ENCODE data around the gene CACNB2.
"Not testable (repeated sequence)": the region's sequence is repeated elsewhere in the genome, so short reads cannot be mapped to it uniquely, and the experiment has no call there.

The CACNB2 gene

DNA sequence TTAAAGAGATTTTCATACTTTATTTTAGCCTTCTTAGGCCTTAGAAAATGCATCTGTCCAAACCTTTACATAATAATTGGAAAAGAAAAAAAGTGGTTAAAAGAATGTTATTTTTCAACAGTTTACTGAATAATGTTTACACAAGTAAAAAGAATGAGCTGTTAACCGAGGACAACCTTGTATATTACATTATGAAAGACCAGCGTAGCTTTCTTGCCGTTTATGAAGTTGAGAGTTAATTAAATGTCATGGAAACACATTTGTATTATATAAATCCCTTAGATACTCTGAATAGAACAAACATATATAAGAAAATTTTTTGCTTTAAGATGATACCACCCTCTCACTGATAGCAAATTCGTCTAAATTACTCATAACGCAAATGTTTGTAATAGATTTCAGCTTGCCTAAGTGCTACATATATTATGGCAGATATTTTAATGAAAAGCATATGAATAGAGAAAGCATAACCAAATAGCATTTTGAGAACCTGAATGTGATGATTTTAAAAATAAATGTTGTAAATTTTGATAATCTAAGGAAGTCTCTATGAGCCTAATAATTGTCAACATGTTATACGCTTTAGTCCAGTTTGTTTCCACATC is 9.1 kb downstream of the CACNB2 start:
- no peak for DNase-seq

DNA sequence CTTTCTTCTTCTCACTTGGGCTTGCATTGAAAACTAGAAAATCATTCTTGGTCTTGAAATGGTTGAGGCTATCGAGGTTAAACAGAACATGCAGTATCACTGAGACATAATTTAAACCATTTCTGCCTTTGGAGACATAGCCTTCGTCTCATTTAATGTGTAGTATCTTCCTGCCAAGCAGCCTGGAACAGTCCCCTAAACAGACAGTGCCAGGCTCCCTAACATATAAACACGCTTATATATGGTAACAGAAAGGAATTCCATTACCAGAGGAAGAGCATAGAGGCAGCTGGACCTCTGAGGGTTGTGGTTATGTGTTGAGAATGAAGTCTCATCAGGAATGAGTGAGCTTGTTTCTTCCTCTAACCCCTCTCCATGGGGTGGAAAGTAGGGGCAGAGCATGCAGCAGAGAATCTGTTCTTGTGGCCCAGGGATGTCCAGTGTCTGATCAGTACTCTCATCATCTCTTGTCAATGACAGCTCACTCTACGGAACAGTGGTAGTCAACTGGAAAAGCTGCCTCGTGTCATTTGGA is 11.2 kb downstream of the CACNB2 start:
- DNase-seq = no peak

DNA sequence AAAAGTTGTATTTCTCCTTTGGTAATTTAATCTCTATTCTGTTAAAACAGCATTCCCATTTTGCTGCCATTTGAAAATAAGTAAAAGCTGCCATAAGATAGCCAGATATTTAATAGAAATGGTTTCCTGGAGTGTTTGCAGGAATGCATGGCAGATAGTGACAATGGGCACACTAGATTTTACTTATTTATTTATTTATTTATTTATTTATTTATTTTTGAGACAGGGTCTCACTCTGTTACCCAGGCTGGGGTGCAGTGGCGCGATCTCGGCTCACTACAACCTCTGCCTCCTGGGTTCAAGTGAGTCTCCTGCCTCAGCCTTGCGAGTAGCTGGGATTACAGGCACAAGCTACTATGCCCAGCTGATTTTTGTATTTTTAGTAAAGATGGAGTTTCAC is 13.2 kb downstream of the CACNB2 start:
- not testable (repeated sequence) for DNase-seq

DNA sequence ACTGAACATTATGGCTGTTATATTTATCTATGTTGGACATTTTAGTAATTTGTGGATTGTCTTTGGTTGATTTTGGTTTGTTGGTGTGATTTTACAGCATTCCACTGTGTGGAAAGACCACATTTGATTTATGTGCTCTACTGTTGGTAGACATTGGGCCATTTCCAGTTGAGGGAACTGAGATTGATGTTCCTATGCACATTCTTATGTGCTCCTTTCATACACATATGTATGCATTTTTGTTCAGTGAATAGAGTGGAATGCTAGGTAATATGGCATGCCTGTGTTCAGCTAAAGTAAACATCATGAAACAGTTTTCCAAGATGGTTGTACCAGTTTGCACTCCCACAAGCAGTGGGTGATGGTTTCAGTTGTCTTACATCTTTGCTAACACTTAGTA is 15.1 kb downstream of the CACNB2 start:
- no peak for DNase-seq

DNA sequence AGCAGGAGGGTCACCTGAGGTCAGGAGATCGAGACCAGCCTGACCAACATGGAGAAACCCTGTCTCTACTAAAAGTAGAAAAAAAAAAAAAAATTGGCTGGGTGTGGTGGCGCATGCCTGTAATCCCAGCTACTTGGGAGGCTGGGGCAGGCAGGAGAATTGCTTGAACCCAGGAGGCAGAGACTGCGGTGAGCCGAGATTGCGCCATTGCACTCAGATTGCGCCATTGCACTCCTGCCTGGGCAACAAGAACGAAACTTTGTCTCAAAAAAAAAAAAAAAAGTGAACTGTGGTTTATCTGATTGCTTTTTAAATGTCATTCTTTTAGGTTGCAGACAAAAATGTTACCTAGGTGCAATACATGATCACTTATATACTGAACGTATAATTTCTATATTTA is 16.6 kb downstream of the CACNB2 start:
- DNase-seq = not testable (repeated sequence)

DNA sequence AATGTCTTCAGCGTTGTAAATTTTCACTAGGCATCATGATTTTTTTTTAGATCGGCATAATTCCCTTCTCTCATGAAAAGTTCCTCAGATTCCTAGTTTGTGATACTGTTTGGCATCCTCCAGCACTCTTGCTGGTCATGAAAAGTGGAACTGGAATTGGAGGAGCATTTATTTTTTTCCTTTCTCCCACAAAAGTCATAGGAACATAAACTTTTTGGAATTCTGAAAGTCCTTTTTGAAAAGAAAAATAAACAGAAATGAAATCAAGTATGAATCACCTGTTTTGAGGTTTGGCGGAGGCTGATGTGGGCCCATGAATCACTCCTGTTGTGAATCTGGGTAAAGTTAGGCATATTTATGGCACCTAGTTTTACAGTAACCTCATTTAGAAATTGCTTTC is 17.7 kb downstream of the CACNB2 start:
- DNase-seq = no peak

DNA sequence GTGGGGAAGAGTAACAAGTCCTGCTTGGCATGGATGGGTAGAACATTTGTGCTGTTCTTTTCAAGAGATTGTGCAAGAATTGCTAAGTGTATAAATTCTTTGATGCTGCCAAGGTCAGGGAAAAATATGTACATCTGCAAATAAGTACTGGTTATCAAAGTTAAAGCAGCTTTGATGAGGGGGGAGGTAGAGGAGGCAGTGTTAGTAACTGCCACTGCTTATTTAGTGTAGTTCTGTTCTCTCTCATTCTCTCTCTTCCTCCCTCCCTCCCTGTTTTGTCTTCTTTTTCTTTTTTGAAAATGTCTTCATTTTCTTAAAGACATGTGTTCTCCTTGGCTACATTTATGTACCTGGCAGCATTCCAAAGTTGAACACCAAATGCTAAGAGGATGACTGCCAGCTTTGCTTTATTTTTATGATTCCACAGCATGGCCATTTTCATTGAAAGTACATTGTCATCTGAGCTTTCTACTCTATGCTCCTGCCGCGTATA is 18.6 kb downstream of the CACNB2 start:
- DNase-seq = no peak

DNA sequence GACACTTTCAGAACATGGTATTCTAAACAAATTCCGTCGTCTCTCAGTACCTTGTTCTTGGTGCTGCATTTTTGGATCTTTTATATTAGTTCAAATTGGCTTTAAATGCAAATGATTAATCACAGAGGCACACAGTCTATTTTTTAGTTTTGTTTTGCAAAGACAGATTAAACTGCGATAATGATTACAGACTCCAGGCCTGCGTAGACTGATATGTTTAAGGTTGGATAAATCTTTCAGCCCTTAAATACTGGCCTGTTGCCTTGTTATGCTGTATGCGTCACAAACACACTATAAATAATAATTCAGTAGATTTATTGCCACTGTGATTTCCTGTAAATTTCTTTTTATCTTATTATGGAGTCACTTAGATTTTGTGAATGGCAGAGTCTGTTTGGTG is 19.3 kb downstream of the CACNB2 start:
- DNase-seq = no peak

DNA sequence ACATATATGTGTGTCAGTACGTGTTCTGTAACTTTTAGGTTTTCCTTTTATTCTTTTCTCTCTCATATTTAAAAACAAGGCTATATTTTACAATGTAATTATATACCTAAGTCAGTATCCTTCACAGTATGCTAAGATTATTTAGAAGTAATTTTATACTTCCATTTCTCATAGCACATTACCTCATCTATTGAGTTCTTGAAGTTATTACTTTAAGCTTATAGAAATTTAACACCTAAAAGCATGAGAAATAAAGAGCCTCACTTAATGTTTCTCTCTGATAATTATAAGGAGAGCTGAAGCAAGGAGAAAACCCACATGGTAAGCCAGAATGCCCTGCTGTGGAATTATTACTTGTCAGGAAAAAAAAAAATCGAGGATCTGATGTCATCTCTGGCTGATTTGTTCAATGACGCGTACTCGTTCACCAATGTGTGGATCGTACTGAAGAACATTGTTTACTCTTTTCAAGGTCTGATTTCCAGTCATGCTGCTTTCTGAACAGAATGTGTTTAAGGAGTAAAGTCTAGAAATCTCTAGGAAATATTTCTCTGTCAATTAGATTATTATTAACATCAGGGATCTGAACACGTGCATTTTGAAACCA is 21.9 kb downstream of the CACNB2 start:
- DNase-seq = no peak

DNA sequence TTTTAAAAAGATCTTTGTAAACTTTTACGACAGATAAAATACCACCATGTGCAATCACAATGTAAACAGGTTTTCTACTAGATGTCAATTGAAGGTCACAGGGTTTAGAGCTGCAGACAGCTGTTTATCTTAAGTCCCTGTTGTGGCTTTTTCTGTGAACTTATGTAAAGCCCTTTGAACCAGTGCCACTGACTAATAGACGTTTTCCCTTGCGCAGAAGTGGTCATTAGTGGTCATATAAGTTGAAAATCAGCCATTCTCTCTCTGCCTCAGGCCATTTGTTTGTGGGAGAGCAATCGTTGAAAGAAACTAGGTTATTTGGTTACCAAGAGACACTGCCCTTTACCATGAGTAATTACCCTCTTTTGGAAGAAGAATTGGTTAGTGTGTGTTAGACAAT is 23.9 kb downstream of the CACNB2 start:
- no peak for DNase-seq

DNA sequence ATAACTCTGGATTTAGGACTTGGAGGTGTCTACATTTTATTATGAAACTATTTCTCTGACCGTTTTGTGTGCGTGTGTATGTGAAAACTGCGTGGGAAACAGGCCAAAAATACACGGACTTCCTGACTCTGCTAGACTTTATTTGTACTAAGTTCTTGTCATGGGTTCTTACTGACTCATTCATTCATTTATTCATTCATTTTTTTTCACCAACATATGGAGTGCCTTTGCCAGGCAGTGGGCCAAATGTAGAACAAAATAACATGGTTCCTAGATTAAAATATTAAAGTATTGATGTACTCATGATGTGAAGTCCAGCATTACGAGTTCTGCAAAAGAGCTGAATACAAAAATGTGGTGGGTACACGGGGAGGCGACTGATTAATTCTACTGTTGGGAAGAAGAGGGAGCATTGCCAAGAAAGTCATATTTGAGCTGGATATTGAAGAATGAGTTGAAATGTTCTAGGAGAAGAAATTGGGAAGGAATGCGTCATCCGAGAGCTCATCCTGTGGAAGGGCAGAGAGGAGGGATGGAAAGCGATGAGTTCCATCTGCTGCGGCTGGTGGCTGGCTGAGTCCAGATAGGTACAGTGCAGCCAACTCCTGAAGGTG is 24.6 kb downstream of the CACNB2 start:
- no peak for DNase-seq

DNA sequence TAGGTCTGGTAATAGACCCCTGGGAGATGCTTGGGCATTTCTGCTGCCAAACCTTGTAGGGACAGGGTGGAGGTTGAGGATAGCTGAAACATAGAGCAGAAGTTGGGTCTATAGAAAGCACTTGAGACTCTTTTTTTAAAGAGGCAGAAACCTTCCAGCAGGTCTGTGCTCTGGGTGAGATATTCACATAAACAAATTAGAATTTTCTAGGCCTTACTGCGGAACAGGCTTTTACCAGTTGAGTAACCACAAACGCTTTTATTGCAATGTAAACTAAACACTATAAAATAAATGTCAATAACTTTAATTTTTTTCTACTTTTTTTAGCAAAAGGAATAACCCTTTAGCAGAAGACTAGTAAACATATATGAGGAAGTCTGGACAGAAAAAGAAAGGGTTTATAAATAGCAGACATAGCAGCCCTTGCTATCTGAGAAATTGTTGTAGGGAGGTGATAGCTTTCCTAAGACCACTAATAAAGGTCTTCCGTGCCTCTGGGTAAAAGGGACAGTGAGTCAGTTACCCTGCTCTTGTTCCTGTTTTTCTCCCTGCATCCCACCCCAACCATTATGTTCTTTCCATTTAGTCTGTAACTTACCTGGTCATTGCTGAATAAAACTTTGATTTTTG is 38.7 kb downstream of the CACNB2 start:
- no peak for DNase-seq

DNA sequence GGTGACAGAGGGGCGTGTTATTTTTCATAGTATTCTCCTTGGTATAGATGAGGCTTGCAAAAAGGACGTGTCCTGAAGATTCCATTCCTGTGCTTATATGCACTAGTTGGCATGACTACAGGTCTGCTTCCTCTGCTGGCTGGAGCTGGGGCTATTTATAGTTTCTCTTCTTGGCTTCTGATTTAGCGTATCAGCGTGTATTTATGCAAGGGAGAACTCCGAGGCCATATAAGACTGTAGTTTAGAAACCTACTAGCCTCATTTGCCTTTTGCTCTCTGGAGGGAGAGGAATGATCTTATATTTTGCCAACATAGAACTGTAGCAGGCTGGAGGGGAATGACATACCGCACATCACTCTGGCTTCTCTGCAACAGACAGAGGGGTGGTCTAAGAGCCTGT is 39.7 kb downstream of the CACNB2 start:
- DNase-seq = no peak

DNA sequence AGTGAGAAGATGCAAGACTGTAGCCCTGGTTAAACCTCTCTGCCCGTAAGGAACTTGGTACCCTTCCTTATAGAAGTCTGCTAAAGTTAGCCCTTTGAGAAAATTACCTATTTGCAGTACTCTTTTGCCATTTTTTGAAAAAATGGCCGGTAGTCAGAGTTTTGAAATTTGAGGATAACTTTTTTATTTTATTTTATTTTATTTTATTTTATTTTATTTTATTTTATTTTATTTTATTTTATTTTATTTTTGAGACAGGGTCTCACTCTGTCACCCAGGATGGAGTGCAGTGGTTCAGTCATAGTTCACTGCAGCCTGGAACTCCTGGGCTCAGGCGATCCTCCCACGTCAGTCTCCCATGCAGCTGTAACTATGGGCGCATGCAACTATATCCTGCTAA is 41.2 kb downstream of the CACNB2 start:
- not testable (repeated sequence) for DNase-seq

DNA sequence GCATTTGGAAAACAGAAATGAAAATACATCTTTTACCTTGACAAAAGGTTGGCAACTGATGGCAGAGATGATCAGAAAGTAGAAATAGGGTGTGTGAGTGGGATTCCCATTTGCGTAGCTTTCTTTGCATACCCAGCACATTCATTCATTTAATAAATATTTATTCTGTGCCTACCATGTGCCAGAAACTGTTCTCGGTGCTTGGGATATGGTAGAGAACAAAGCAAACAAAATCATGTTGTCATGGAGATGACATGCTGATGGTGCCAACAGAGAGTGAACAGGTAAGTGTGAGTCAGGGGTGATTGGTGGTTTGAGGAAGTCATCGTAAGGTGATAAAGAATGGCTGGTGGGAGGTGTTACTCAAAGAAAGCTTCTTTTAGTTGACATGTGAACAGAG is 45.4 kb downstream of the CACNB2 start:
- DNase-seq = no peak

DNA sequence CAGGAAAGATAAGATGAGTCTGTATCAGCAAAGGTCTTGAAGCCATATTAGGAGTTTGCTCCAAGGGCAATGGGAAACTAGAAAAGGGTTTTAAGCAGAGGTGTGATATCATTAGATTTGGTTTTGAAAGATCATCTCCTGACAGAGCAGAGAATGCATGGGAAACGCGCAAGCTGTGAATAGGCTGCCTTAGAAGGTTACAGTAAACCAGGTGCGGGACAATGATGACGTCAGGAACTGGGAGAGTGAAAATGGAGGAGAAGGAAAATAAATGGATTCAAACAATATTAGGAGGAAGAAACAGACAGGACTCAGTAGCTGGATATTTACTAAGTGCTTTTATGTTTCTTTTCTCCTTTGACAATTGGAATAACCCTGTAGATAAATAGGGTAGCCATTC is 50.6 kb downstream of the CACNB2 start:
- DNase-seq = no peak

DNA sequence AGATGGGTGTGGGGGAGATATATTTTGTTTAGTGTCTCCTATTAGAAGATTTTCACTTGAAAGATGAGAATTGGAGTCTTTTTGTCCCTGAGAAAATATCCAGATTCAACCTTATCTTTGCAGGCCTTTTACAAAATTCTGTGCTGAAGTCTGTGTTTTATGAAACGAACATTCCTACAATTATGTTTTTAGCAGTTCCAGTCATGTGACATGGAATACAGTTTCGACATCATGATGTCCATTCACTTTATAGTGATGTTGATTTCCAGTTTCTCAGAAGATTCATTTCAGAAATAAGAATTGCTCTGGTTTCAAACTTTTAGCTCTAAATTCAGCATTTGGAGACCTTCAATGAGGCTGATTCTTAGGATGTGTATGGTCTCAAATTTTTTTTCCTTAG is 54.4 kb downstream of the CACNB2 start:
- no peak for DNase-seq

DNA sequence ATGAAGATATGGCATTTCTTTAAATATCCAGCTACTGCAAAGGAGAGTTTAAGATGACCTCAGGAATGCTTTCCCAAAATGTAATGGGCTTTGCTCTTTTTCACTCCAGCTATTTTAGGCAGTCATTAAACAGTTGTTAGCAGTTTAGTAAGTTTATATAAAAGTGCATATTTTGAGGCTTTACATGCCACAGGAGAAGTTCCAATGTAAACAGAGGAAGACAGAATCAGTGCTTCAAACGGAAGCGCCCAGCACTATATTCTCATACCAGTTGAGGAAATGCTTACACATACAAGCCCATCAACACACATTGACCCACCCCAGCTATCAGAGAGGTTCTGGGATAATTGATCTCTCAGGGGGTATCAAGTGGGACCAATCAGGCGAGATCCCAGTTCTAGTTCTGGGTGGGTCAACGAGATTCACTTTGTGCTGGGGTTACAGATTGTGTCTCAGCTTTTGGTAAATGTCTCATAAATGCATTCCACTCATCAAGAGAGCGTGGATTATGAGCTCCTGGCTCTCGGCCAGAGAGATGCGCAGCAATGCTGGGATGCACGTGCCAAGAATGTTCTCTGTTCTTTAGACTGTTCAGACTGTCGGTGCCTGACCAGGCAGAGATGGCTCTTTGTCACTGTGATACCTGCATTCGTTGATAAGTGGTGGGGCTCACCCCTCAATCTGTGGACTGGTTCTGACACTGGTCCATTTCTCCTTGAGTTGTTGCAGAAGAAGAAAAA is 55.0 kb downstream of the CACNB2 start:
- DNase-seq = no peak

DNA sequence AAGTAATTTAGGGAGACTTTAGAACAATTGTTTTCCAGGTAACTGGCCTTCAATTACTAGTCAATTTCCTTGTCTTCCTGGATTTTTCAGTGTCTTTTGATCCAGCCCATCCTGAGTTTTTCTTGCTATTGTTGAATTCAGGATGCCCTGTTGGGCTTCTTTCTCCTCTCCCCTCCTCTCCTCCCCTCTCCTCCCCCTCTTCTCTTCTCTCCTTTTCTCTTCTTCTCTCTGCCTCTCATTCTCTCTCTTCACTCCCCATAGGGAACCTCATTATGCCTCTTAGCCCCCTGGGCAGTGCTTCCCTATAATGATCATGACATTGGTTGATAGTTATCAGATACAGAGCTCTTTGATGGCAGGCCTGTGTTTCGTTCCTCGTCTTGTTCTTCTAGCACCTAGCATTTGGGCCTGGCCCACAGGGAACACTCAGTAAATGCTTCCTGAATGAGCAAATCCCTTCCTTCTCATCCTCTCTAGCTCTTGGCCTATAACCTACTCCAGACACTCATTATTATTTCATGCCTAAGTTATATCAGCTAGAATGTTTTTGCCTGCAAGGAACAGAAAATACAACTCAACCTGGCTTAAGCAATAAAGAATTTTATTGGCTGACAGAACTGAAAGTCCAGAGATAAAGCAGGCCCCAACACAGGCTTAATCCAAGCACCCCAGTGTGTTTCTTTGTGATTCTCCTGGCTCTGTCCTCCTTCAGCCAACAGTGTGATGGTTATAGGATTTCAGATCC is 56.8 kb downstream of the CACNB2 start:
- no peak for DNase-seq

DNA sequence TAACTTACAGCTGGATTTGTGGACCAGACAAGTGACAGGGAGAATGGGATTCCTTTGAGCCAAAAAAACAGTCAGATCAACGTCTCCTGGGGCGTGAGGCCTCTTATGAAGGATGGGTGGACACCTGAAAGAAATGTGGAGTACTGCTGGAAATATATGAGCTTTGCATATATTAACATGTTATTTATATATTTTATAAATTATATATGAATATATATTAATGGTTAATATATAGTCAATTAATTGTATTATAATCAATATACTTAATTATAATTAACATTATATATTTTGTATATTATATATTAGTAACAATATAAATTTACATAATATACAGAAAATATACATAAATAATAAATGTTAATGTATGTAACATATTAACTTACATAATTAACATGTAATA is 57.5 kb downstream of the CACNB2 start:
- no peak for DNase-seq

DNA sequence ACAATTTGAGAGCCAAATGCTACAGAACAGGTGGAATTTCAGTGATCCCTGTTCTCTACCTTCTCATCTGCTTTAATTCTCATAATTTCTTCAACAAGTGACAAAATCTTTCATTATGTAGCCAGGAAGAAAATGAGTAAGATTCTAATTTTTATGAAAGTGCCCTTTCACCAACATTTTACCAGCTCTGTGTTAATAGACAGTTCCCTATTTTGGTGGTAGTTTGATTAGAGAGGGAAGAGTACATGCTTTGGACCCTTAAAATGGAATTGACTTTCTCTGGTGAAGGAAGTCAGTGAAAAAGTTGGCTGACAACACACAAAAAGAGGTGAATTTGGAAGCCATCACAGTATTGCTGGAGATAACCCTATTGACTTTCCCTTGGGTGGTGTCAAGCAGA is 61.7 kb downstream of the CACNB2 start:
- DNase-seq = no peak

DNA sequence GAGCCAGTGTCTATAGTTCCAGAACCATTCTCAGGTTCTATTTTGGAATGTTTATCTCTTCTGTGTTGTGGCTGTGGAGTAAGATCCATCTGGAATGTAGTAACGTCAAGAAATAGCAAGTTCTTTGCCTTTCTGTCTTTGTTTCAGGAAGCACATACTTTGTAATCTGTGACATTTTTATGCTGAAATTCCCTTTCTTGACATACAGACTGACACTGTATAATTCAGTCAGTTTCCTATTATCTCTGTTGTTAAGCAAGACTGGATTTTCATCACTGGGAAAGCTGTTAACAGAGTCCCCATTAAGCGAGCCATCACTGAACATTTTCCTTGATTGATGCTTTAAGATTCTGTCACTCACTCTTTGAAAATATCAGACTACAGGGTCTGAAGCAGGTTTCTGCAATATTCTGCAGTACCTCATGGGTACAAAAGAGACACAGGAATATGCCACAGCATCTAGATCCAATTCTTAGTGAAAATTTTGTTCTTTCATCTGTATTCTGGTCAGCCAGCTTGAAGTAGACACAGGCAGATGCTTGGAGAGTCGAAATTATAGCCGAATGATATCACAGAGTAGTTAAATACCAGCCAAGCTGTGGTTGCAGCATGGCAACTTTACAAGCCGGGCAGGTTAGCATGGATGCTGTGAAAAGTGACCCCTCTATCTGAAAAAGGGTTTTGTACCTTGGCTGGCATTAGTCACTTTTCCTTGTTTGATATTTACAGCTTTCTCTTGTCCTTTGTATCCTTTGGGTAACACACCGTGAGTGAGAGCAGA is 62.6 kb downstream of the CACNB2 start:
- no peak for DNase-seq

All from COR-L47 (cell line).